Activated CD8-positive, alpha-beta T cell treated with anti-CD3 and anti-CD28 coated beads for 36 hours (primary cell): ENCODE data around the gene ETHE1. TPM values are rescaled to one million over a fixed set of nuclear protein-coding genes. Genes with fewer than 3 reads are reported as not detected.
A peak's percentile ranks its signal among the peaks of the same experiment; 100 is the strongest.

ENCODE experiments used
- ATAC-seq: fragments of 200-7000 bp; cut with Tn5 transposase; one replicate; pipeline ENCODE4 v1.10.0; 2021; ENCODE audit warnings: mild to moderate bottlenecking, moderate library complexity
- CTCF ChIA-PET: fragments of 350-600 bp; sonication (Branson Sonifier 250); formaldehyde crosslinking; loops from one replicate; lab custom pipeline; 2021; ENCODE audit warnings: antibody characterized with exemption; lab: Charles Lee
- POLR2A ChIA-PET: fragments of 350-600 bp; sonication (Branson Sonifier 250); formaldehyde crosslinking; loops from one replicate; lab custom pipeline; 2021; ENCODE audit warnings: antibody characterized with exemption; lab: Charles Lee
- DNase-seq: peaks from one replicate; pipeline ENCODE4 v3.0.0-alpha.2; 2020
- H3K27ac Mint-ChIP-seq: one replicate; pipeline ENCODE4 v1.8.0; 2021; ENCODE audit warnings: mild to moderate bottlenecking, mixed read lengths
- H3K27me3 Mint-ChIP-seq: one replicate; pipeline ENCODE4 v1.8.0; 2021; ENCODE audit warnings: mixed read lengths
- H3K36me3 Mint-ChIP-seq: one replicate; pipeline ENCODE4 v1.8.0; 2021; ENCODE audit warnings: low read depth, mixed read lengths
- H3K4me1 Mint-ChIP-seq: one replicate; pipeline ENCODE4 v1.8.0; 2021; ENCODE audit warnings: low read depth, mixed read lengths
- H3K4me3 Mint-ChIP-seq: one replicate; pipeline ENCODE4 v1.8.0; 2021; ENCODE audit warnings: mild to moderate bottlenecking, moderate library complexity, mixed read lengths
- H3K9me3 Mint-ChIP-seq: one replicate; pipeline ENCODE4 v1.8.0; 2021; ENCODE audit warnings: mixed read lengths
- CTCF ChIP-seq: fragments of 200-600 bp; IDR thresholded peaks from one replicate; pipeline ENCODE4 v1.8.0; 2022; ENCODE audit warnings: antibody characterized with exemption, mild to moderate bottlenecking
- intact Hi-C: fragments of 100-400 bp; cut with micrococcal nuclease; formaldehyde crosslinking; loops from one replicate; pipeline ENCODE4 v1.10.0; 2022
- total RNA-seq, 2 experiments: library from RNA; stranded (reverse); gene quantifications; one replicate each; pipeline ENCODE4 v1.2.3, GENCODE V29; 2021

Gene ETHE1
- total RNA-seq, 2 experiments from 2014 or later = 50.9 to 57.1 TPM

- intact Hi-C loops = no loop called here
- Mint-ChIP-seq H3K27me3 (no peaks in the 10 kb centered on the region), H3K9me3 (no peaks in the 10 kb centered on the region), H3K4me1 (peaks cover 67% of the 10 kb centered on the region), H3K4me3 (no peak overlapping the region), H3K36me3 (peaks cover under 1% of the 10 kb centered on the region), H3K27ac (no peak overlapping the region)
- ChIA-PET CTCF (interaction anchor here (1.1 to 5.0 kb wide), 3 partner anchors 19 to 88 kb away, joined by 3 to 31 read pairs (median 3); no protein-coding TSS in a partner anchor), POLR2A (no interaction called here)
- ATAC-seq (no peak), DNase-seq (no peak)
- no peak for TF ChIP-seq CTCF
These were observed 60.2 kb downstream of the ETHE1 start for GRCh38 chr19:43466793-43467192.

- peaks cover 5% of the 10 kb centered on the region for H3K36me3 Mint-ChIP-seq
- peak within 1 kb of the TSS; percentile 84 for H3K4me3 Mint-ChIP-seq
- CTCF ChIA-PET = interaction anchor here (1.0 to 5.0 kb wide), 4 partner anchors 15 to 89 kb away, joined by 3 to 31 read pairs (median 3); no protein-coding TSS in a partner anchor
- no peaks in the 10 kb centered on the region for H3K9me3 Mint-ChIP-seq
- ATAC-seq = no peak
- no peak for TF ChIP-seq CTCF
- intact Hi-C loops = no loop called here
- DNase-seq = no peak
- peak within 1 kb of the TSS; percentile 94 for H3K27ac Mint-ChIP-seq
- POLR2A ChIA-PET = interaction anchor here (1.2 to 4.5 kb wide), 2 partner anchors 9 to 18 kb away, joined by 3 to 23 read pairs; no protein-coding TSS in a partner anchor
- peaks cover 61% of the 10 kb centered on the region for H3K4me1 Mint-ChIP-seq
- no peaks in the 10 kb centered on the region for H3K27me3 Mint-ChIP-seq
These were observed 61.4 kb downstream of the ETHE1 start, which contains the start of gene LYPD3 for GRCh38 chr19:43465468-43466120. Gene LYPD3 (minus strand): TSS chr19:43465608. CDS start chr19:43465571, 37 bp downstream.

GRCh38 chr19:43464134-43464775 lies 62.7 kb downstream of the ETHE1 start:
- CTCF ChIA-PET = interaction anchor here (0.9 to 5.0 kb wide), 8 partner anchors 17 to 91 kb away, joined by 3 to 31 read pairs (median 5); partner anchors contain the start of genes PHLDB3 and ZNF575
- H3K4me3 Mint-ChIP-seq = peak overlapping the region; percentile 84
- peaks cover 5% of the 10 kb centered on the region for H3K36me3 Mint-ChIP-seq
- peaks cover 48% of the 10 kb centered on the region for H3K4me1 Mint-ChIP-seq
- POLR2A ChIA-PET = interaction anchor here (1.5 to 4.5 kb wide), 3 partner anchors 10 to 132 kb away, joined by 5 to 23 read pairs (median 8); partner anchors contain the start of genes IRGQ and ZNF576
- TF ChIP-seq CTCF = no peak
- H3K9me3 Mint-ChIP-seq = no peaks in the 10 kb centered on the region
- no peaks in the 10 kb centered on the region for H3K27me3 Mint-ChIP-seq
- ATAC-seq = no peak
- no peak for DNase-seq
- intact Hi-C loops = loop anchor here (5.0 kb wide), 1 partner anchor 38 kb away; the partner anchor contains the start of gene PHLDB3
- peak overlapping the region; percentile 94 for H3K27ac Mint-ChIP-seq

- ATAC-seq (peak; percentile 87), DNase-seq (peak; percentile 100)
- H3K36me3 Mint-ChIP-seq = peaks cover 5% of the 10 kb centered on the region
- H3K4me1 Mint-ChIP-seq = peaks cover 41% of the 10 kb centered on the region
- H3K27ac Mint-ChIP-seq = peak overlapping the region; percentile 94
- intact Hi-C loops = loop anchor here (5.0 kb wide), 1 partner anchor 39 kb away; the partner anchor contains the start of gene PHLDB3
- no peaks in the 10 kb centered on the region for H3K27me3 Mint-ChIP-seq
- no peak for TF ChIP-seq CTCF
- H3K9me3 Mint-ChIP-seq = no peaks in the 10 kb centered on the region
- peak overlapping the region; percentile 84 for H3K4me3 Mint-ChIP-seq
- CTCF ChIA-PET = interaction anchor here (0.9 to 5.0 kb wide), 11 partner anchors 9 to 92 kb away, joined by 3 to 31 read pairs (median 5); partner anchors contain the start of genes PHLDB3 and ZNF575
- POLR2A ChIA-PET = interaction anchor here (0.8 to 4.5 kb wide), 8 partner anchors 11 to 132 kb away, joined by 3 to 23 read pairs (median 4); partner anchors contain the start of genes IRGQ, PHLDB3, ZNF575 and ZNF576
These were observed 63.4 kb downstream of the ETHE1 start for GRCh38 chr19:43463381-43464133.
